ENCODE measurements around the gene SLIT1.

DNA sequence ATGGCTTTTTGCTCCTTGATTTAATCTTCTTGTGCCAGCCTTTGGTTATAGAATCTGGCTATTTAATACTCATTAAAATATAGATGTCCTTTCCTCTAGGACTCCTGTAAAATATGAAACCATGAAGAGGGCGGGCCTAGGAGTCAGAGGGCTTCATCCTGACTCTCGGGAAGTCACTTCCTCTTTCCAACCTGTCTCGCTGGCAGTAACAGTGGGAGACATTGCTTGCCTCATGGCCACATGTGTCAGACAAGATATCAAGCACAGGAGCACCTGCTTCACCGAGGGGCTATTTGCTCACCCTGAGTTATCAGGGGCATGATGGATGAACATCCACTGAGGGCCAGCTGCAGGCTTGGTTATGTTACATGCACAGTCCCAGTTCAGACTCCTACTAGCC lies 31.0 kb downstream of the SLIT1 start:
- TF ChIP-seq FOXA1 (IDR thresholded peaks at IDR 0.05) = no peak
- TF ChIP-seq, protein P1, sequence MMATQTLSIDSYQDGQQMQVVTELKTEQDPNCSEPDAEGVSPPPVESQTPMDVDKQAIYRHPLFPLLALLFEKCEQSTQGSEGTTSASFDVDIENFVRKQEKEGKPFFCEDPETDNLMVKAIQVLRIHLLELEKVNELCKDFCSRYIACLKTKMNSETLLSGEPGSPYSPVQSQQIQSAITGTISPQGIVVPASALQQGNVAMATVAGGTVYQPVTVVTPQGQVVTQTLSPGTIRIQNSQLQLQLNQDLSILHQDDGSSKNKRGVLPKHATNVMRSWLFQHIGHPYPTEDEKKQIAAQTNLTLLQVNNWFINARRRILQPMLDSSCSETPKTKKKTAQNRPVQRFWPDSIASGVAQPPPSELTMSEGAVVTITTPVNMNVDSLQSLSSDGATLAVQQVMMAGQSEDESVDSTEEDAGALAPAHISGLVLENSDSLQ (IDR thresholded peaks at IDR 0.05) = no peak
- no peak for TF ChIP-seq BHLHE40 (IDR thresholded peaks at IDR 0.05; ENCODE audit: borderline replicate concordance)
- no peak for TF ChIP-seq LEF1 (IDR thresholded peaks at IDR 0.05; ENCODE audit: borderline replicate concordance)
- no peak for TF ChIP-seq TARDBP (IDR thresholded peaks at IDR 0.05)
- no peak for TF ChIP-seq HDGF (IDR thresholded peaks at IDR 0.05; ENCODE audit: borderline replicate concordance)
- TF ChIP-seq FOXM1 (IDR thresholded peaks at IDR 0.05; ENCODE audit: borderline replicate concordance) = no peak
